ENCODE measurements around the gene CPZ.

Gene CPZ

DNA sequence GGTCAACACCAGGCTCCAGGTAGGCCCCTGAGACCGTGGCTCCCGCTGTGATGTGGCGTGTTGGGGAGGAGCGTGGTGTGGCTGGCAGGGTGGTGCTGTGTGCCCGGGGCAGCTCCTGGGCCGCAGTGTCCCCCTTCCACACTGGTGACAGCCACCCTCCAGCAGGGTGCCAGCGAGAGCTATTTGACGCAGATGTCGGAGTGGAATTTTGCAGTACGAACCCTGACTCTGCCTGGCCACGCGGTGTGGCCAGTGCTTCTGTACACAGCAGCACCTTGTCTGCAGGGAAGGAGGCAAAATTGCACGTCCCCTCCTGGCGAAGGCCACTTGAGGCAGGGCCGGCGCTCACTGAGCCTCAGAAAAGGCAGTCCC, 53.2 kb downstream of the CPZ start:
- no peak for TF ChIP-seq EZH2 (optimal IDR thresholded peaks at IDR 0.05; ENCODE audit: low read depth, low read length)
- TF ChIP-seq, protein P1, sequence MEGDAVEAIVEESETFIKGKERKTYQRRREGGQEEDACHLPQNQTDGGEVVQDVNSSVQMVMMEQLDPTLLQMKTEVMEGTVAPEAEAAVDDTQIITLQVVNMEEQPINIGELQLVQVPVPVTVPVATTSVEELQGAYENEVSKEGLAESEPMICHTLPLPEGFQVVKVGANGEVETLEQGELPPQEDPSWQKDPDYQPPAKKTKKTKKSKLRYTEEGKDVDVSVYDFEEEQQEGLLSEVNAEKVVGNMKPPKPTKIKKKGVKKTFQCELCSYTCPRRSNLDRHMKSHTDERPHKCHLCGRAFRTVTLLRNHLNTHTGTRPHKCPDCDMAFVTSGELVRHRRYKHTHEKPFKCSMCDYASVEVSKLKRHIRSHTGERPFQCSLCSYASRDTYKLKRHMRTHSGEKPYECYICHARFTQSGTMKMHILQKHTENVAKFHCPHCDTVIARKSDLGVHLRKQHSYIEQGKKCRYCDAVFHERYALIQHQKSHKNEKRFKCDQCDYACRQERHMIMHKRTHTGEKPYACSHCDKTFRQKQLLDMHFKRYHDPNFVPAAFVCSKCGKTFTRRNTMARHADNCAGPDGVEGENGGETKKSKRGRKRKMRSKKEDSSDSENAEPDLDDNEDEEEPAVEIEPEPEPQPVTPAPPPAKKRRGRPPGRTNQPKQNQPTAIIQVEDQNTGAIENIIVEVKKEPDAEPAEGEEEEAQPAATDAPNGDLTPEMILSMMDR (IDR thresholded peaks at IDR 0.05; ENCODE audit: low read length) = no peak
- TF ChIP-seq EZH2phosphoT487 (IDR thresholded peaks at IDR 0.05; ENCODE audit: low read length) = no peak
- Histone ChIP-seq H3K9ac (ENCODE audit: low read length) (no peak overlapping the region), H3K4me3 (ENCODE audit: low read length) (no peak overlapping the region), H3K4me2 (ENCODE audit: low read depth, low read length) (no peak overlapping the region), H3K4me1 (ENCODE audit: low read length) (no peaks in the 10 kb centered on the region), H3F3A (ENCODE audit: insufficient read depth, low read length) (no peaks in the 10 kb centered on the region), H3K36me3 (replicated peaks; ENCODE audit: insufficient read depth, low read length) (no peaks in the 10 kb centered on the region), H4K20me1 (ENCODE audit: insufficient read depth, low read length) (no peaks in the 10 kb centered on the region), H3K9me3 (replicated peaks; ENCODE audit: insufficient read depth, low read length) (no peaks in the 10 kb centered on the region), H3K27ac (ENCODE audit: low read length) (no peak overlapping the region), H3K9me2 (replicated peaks; ENCODE audit: insufficient read depth, low read length) (no peaks in the 10 kb centered on the region), H2AFZ (ENCODE audit: low read length) (no peak overlapping the region), H3K79me2 (ENCODE audit: low read length) (no peaks in the 10 kb centered on the region), H3K27me3 (replicated peaks; ENCODE audit: insufficient read depth, low read length) (peaks cover 100% of the 10 kb centered on the region)
- no peak for DNase-seq

DNA sequence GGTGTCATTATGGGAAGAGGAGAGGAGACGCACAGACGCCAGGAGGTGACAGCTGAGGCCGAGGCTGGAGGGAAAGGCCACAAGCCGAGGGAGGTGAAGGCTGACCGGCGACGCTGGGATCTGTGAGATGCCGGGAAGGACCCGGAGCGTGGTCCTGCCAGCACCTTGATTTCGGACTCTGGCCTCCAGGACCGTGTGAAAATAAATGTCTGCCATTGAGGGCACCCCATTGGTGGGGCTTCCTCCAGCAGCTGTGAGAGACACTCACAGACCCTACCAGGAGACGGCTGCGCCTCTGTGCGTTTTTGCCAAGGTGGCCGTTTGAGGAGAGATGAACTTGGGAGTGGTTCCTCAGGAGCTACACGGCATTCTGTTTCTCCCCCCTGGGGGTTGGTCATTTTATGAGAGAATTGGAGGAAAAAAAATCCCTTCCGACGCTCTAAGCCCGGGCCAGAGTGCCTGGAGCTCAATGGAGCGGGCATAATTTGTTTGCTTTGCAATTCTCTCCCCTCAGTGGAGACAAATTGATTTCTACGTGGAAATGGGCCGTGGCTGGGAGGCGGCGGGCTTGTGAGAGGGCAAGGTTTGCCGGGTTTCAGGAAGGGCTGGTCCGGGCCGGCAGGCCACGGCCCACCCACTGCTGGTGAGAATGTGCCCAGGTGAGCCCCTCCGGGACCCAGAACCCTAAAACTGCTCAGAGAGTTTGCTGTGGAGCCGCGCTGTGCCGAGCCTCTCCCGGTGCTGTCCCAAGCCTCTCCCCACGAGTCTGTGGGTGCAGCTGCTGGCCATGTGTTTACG, 53.9 kb downstream of the CPZ start:
- Histone ChIP-seq H3K9ac (ENCODE audit: low read length) (no peak overlapping the region), H4K20me1 (ENCODE audit: insufficient read depth, low read length) (no peaks in the 10 kb centered on the region), H3K4me3 (ENCODE audit: low read length) (no peak overlapping the region), H3K4me2 (ENCODE audit: low read depth, low read length) (no peak overlapping the region), H2AFZ (ENCODE audit: low read length) (no peak overlapping the region), H3K9me2 (replicated peaks; ENCODE audit: insufficient read depth, low read length) (no peaks in the 10 kb centered on the region), H3K9me3 (replicated peaks; ENCODE audit: insufficient read depth, low read length) (no peaks in the 10 kb centered on the region), H3K27me3 (replicated peaks; ENCODE audit: insufficient read depth, low read length) (peaks cover 100% of the 10 kb centered on the region), H3K36me3 (replicated peaks; ENCODE audit: insufficient read depth, low read length) (no peaks in the 10 kb centered on the region), H3F3A (ENCODE audit: insufficient read depth, low read length) (no peaks in the 10 kb centered on the region), H3K27ac (ENCODE audit: low read length) (no peak overlapping the region), H3K4me1 (ENCODE audit: low read length) (no peaks in the 10 kb centered on the region), H3K79me2 (ENCODE audit: low read length) (no peaks in the 10 kb centered on the region)
- TF ChIP-seq EZH2phosphoT487 (IDR thresholded peaks at IDR 0.05; ENCODE audit: low read length) (no peak), EZH2 (optimal IDR thresholded peaks at IDR 0.05; ENCODE audit: low read depth, low read length) (peak; percentile 72)
- DNase-seq = no peak

GRCh38 chr4:8647094-8647570, 54.6 kb downstream of the CPZ start:
- Histone ChIP-seq H3K4me3 (ENCODE audit: low read length) (no peak overlapping the region), H3K9ac (ENCODE audit: low read length) (no peak overlapping the region), H3K36me3 (replicated peaks; ENCODE audit: insufficient read depth, low read length) (no peaks in the 10 kb centered on the region), H3K4me1 (ENCODE audit: low read length) (no peaks in the 10 kb centered on the region), H3K79me2 (ENCODE audit: low read length) (no peaks in the 10 kb centered on the region), H4K20me1 (ENCODE audit: insufficient read depth, low read length) (no peaks in the 10 kb centered on the region), H3K27ac (ENCODE audit: low read length) (no peak overlapping the region), H3K4me2 (ENCODE audit: low read depth, low read length) (no peak overlapping the region), H3K9me3 (replicated peaks; ENCODE audit: insufficient read depth, low read length) (no peaks in the 10 kb centered on the region), H3F3A (ENCODE audit: insufficient read depth, low read length) (no peaks in the 10 kb centered on the region), H2AFZ (ENCODE audit: low read length) (no peak overlapping the region), H3K27me3 (replicated peaks; ENCODE audit: insufficient read depth, low read length) (peaks cover 100% of the 10 kb centered on the region), H3K9me2 (replicated peaks; ENCODE audit: insufficient read depth, low read length) (no peaks in the 10 kb centered on the region)
- TF ChIP-seq EZH2 (optimal IDR thresholded peaks at IDR 0.05; ENCODE audit: low read depth, low read length) (no peak), EZH2phosphoT487 (IDR thresholded peaks at IDR 0.05; ENCODE audit: low read length) (no peak)
- TF ChIP-seq, protein P1 (IDR thresholded peaks at IDR 0.05; ENCODE audit: low read length) = no peak
- no peak for DNase-seq

DNA sequence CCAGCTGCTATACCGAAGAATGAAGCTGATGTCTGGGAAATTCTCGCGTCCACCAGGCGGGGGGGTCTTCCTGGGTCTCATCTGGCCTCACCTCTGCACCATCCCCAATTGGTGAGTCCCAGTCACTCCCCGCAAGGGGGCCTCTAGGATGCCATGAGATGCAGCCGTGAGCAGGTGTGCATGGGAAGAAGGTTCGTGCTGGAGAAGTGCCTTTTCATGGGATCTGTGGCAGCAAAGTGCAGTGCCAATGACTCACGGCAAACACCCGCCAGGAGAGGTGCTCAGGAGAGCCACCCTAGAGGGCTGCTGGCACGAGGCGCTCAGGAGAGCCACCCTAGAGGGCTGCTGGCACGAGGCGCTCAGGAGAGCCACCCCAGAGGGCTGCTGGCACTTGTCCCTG, 55.1 kb downstream of the CPZ start:
- Histone ChIP-seq H3K27ac (ENCODE audit: low read length) (no peak overlapping the region), H3K4me1 (ENCODE audit: low read length) (no peaks in the 10 kb centered on the region), H3K9me2 (replicated peaks; ENCODE audit: insufficient read depth, low read length) (no peaks in the 10 kb centered on the region), H3K4me3 (ENCODE audit: low read length) (no peak overlapping the region), H3K27me3 (replicated peaks; ENCODE audit: insufficient read depth, low read length) (peaks cover 100% of the 10 kb centered on the region), H3K79me2 (ENCODE audit: low read length) (no peaks in the 10 kb centered on the region), H3F3A (ENCODE audit: insufficient read depth, low read length) (no peaks in the 10 kb centered on the region), H2AFZ (ENCODE audit: low read length) (no peak overlapping the region), H3K4me2 (ENCODE audit: low read depth, low read length) (no peak overlapping the region), H3K36me3 (replicated peaks; ENCODE audit: insufficient read depth, low read length) (no peaks in the 10 kb centered on the region), H3K9ac (ENCODE audit: low read length) (no peak overlapping the region), H4K20me1 (ENCODE audit: insufficient read depth, low read length) (no peaks in the 10 kb centered on the region), H3K9me3 (replicated peaks; ENCODE audit: insufficient read depth, low read length) (no peaks in the 10 kb centered on the region)
- DNase-seq = no peak
- TF ChIP-seq, protein P1 (IDR thresholded peaks at IDR 0.05; ENCODE audit: low read length) = no peak
- TF ChIP-seq EZH2phosphoT487 (IDR thresholded peaks at IDR 0.05; ENCODE audit: low read length) (no peak), EZH2 (optimal IDR thresholded peaks at IDR 0.05; ENCODE audit: low read depth, low read length) (no peak)
